Stimulated activated CD4-positive, alpha-beta T cell treated with anti-CD3 and anti-CD28 coated beads, TNF-alpha, amount 100 ng/mL, for 48 hours (primary cell): ENCODE measurements around the gene ANO3.
"Not testable (repeated sequence)": the region's sequence is repeated elsewhere in the genome, so short reads cannot be mapped to it uniquely, and the experiment has no call there.

Source experiments
- DNase-seq, 3 donors: peaks; one replicate each; pipeline ENCODE4 v3.0.0-alpha.2; 2020; ENCODE audit warnings: low read depth in 3 of 3

Gene ANO3

DNA sequence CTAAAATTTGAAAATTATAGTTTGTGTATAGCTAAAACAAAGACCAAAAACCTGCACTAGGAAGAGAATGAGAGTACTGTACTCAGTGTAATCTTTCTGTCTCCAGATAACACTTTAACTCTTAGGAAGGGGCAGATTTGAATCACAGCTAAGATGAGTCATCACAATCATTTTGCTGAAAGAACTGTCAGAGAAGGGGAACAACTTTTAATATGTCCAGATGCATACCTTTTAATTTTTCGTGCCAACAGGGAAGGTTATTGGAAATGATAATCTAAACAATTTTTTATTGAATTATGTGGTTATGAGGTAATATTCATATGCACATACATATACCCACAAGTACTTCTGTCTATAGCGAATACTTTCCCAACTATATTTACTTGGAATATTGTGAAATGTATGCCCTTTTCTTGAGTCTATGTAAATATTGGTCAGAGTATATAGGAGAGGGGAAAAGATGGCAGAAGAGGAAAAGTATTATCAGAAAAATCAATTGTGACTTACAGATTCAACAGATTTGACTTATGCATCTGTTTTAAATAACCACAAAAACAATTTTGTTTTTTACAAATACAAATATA is 291.2 kb downstream of the ANO3 start:
- DNase-seq, result no peak

DNA sequence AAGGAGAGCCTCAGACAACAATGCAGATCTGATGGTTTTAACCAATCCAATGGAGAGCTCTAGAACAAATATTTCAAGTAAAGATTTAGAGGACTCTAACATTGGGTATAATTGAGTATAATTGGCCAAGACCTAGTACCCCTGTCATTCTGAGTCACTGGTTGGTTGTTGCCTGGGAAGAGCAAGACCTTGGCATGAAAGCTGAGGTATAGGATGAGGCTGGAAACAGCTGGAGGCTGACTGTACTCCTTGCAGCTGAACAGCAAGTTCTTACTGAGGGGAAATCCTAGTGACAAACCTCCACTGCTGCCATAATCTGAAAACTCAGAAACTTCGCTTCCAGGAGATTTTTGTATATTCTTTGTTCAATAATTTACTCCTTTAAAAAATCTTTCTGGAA is 294.4 kb downstream of the ANO3 start:
- no peak for DNase-seq

DNA sequence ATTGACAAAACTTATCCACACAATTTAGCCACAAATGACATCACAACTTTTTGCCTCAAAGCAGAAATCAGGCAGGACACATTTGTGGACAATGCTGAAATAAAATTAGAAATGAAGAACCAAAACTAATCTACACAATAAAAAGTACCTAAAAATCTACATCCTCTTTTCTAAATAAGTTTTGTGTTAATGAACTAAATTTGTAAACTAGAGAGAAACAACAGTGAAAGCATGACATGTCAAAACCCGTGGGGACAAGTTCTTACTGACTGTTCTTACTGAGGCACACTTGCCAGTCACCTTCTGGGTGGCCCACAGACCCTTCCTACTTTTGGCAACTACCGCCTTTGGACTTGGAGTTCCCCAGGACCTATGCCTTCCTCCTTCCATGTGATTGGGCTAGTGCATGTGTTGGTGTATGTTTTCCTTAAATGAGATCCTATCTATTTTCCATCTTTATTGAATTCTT is 300.8 kb downstream of the ANO3 start:
- no peak for DNase-seq

DNA sequence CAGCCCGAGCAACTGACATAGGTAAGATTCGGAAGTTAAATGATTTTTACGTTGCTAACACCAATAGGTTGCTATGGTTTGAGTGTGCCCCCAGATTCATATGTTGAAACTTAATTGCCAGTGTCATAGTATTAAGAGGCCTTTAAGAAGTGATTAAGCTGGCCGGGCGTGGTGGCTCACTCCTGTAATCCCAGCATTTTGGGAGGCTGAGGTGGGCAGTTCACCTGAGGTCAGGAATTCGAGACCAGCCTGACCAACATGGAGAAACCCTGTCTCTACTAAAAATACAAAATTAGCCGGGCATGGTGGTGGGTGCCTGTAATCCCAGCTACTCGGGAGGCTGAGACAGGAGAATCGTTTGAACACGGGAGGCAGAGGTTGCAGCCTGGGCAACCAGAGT is 311.4 kb downstream of the ANO3 start:
- DNase-seq, result not testable (repeated sequence)

DNA sequence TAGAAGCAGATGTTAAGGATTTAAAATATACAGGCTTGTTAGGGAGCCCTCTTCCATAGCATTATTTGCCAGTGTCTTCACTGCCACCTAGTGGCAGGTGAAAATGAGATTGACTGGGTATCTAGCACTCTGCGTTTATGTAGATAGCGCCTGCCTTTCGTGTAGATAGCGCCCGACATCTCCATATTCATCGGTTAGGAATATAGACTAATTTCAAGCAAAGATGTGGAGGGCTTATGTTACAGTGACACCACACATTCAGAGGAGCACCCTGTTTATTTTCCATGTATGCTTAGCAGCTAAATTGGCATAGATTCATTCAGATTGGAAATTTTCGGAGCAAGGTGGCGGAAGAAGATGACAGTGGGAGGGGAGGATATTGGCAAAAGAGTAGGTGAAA is 318.0 kb downstream of the ANO3 start:
- DNase-seq, result peak in 2 of 3 donors; percentile 1 to 2

DNA sequence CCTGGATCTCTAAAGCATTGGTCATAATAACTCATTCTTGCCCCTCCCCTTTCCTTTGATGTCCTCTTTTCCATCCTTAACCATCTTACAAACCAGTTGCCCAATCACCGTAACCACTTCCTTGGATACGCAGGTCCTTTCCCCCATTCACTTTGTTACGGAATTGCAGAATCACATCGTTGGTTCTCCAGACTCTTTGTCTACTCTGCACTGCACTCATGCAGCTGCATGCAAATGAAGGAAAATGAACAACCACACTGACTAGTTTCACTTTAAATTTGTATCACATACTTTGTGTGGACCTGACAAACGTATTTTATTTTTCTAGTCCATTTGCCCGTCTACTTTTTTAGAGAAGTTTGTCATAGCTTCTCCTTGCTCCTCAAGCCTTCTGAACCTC is 320.0 kb downstream of the ANO3 start:
- DNase-seq, result no peak

DNA sequence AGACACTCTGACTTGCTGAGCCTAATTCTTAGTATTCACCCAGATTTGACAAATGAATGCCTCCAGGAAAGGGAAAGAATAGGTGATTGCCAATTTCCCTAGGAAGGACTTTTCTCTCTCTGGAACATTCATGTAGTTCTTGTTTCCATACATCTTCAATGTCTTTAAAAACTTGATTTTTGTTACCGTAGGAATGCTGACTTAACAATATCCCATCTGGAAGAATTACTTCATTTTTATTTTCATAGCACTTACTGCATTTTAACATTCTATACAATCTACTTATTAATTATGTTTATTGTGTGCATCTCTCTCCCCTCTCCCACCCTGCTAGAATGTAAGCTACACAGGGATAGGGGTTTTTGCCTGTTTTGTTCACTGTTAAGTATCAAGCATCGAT is 323.4 kb downstream of the ANO3 start:
- DNase-seq, result no peak

DNA sequence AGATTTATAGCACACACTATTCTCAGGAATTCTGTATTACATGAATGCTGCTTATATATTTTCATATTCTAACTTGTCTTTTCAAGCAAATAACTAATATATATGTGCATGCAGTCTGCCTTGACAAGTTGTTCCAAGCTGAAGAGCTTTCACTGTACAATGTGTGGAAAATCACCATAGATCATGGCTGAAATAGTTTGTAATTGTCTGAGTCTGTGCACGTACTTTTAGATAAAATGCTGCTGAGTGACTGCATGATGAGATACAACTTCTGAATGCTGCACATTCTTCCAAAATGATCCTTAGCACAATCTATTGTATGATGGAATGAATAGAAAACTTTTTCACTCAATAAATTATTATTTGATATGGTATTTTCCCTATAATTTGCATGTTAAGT is 331.0 kb downstream of the ANO3 start:
- DNase-seq, result no peak

DNA sequence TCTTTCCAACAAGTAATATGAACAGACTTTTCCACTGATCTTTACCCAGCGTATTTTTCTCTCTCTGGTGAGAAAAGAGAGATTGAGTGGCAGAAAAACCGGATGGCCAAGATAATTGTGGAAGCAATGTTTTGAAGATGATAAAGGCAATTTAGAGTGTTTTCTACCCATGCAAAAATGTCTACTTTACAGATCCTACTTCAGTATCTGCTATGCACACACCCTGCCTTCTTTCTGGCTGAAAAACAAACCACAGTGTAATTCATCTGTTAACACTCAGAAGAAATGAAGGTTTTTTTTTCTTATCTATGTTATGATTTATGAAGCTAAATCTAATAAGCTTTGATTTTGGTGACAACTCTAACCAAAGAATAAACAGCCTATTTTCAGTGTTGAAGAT is 333.1 kb downstream of the ANO3 start:
- no peak for DNase-seq

DNA sequence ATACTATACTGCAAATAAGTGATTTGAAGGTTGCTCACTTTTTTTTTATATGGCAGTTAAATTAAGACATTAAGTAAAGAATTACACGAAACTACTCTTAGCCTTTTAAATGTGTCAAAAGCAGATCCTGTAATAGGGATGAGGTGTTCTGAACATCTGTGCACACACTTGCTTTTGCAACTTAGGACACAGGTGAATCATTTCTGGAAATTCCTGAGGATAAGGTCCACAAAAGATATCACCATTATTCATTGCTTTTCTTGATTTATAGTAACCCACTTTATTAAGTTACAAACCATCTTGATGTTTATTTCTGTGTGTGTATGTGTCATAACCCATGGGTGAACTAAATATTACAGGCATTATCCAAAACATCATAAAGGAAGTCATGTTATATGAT is 334.0 kb downstream of the ANO3 start:
- DNase-seq, result no peak

DNA sequence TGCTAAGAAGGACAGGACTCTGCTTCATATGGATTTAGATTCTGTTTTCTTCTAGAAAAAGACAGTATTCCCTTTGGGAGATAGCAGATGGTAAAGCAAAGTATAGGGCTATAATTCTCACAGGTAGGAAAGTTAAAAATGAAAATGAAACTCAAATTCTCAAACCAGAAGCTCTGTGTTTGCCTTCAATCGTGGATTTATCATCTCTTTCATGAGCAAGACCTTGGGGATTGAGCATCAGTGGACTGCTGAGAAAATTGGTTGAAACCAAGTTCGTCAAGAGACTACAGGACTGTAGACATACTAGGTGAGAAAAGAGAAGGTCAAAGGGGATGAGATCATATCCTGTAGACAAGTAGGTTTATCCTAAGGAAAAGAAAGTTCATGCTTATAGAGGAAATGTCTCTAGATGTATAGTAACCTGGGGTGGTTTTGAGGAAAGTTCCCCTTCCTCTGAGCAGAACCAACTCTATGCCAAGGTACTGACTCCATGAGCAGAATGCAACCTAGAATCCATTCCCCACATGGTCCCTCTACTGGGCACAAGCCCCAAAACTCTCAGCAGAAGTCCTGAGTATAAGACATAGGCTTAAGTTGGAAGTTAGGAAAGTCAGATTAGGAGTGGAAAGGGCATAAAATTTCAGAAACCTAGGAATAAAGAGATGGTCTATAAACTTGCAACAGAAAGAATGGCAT is 343.5 kb downstream of the ANO3 start:
- no peak for DNase-seq

DNA sequence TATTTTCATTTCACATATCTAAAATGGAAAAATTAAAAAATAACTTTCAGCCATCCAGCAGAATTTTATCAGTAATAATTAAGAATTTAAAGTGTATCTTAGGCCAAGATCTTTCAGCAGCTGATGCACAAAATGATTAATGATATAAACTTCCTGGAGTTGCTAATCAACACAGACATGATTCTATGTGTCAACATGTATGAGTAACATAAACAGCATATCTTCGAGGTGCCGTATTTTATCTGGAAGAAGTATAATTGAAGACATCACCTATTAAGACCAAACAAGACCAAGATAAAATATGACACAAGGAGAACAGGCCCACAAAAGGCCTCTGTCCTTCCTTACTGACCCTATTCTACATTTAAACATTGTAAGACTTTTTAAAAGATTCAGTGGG is 344.7 kb downstream of the ANO3 start:
- DNase-seq, result no peak

DNA sequence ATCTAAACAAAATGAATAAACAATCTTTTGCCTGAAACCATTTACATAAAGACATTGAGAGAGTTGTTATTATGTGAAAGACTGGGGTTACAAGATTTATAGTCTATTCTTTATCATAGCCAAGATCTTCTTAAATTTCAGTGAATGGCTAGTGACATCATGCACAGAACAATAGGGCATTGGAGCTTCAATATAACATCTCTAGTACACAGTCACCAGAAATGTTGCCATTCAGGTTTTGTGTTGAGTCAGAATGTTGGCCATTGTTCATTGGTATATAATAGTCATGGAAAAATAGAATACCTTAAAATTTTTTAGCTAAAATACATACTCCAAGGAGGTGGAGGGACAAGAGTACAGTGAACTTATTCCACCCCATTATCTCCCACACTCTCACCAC is 345.6 kb downstream of the ANO3 start:
- DNase-seq, result no peak

DNA sequence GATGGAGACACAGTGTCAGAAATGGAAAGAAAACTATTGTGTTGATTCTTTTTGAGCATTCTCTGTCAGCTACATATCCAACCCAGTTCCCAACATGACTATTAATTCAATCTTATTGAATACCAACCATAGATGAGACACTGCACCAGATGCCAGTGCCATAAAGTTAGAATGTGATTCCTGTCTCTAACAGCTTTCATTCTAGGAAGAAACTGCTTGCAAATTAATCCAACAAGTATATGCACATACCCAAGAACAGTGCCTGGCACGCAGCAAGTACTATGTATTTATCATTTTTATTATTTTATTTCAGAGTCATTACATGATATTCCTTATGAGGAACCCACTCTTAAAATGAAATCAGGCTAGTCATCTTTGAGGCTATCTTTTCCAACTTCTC is 355.4 kb downstream of the ANO3 start:
- no peak for DNase-seq

DNA sequence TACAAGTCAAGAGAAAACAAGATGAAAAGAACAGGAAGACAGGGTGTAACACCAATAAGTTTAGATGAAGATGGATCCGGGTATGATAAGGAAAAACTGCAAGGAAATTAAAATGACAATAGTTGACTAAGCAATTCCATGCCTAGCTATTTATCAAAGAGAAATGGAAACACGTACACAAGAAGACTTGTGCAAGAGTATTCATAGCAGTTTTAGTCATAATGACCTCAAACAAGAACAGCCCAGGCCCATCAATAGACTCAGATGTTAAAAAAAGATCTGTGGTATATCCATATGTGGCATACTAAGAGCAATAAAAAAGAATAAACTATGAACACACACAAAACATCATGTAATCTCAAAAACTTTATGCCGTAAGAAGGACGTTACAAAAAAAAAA is 356.8 kb downstream of the ANO3 start:
- no peak for DNase-seq

DNA sequence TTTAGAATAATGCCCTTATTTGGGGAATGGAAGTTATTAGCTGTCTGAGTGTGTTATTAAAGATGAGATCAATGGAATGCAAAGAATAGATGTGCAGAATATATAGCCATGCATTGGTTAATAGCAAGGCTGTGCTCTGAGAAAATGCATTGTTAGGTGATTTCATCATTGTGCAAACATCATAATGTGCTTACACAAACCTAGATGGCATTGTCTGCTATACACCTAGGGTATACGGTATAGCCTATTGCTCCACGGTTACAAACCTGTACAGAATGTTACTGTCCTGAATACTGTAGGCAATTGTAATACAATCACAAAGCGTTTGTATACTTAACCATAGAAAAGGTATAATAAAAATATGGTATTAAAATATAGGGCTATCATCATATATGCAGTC is 364.4 kb downstream of the ANO3 start:
- no peak for DNase-seq

DNA sequence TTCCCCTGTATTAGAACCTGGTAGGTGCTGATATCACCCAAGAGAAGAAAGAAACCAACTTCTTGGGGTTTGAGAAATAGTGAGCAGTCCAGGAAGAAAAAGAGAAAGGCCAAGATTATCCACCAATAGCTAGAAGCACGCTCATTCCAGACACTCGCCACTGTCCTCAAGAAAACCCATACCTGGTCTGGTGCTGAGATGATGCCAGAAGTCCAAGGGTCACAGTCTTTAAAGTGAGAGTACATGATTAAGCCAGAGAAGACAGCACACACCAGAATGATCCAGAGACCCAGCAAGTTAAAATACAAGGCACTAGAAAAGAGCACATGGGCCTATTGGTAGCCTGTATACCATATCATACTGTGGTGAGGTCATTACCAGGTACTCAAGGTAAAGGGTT is 366.3 kb downstream of the ANO3 start:
- no peak for DNase-seq

DNA sequence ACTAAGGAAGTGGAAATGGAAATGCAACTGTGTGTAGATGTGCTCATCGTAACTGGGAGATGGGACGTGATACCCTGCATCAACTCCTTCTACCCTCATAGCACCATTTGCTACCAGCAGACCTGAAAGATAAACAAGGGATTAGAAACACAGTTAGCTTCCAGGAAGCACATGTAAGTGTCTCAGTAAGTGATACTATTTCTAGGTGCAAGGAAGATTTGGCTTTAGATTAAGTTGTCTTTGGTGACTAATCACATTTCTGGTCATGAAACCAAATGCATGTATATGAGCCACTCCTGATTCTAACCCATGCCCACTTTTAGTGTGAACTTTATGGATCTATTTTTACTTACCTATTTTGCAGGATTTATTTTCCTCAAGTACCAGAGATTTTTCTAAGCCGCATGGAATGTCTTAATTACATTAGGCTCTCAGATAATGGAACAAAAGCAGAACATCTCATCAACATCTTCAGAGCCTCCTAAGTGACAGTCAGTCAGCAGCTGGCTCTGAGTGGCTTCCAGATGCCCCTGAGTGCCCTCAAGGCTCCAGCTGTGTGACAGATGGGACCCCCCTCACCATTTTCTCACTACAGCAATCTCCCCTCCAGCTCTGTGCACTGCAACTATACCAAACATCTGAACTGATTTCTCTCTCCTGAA is 368.8 kb downstream of the ANO3 start:
- DNase-seq, result no peak

DNA sequence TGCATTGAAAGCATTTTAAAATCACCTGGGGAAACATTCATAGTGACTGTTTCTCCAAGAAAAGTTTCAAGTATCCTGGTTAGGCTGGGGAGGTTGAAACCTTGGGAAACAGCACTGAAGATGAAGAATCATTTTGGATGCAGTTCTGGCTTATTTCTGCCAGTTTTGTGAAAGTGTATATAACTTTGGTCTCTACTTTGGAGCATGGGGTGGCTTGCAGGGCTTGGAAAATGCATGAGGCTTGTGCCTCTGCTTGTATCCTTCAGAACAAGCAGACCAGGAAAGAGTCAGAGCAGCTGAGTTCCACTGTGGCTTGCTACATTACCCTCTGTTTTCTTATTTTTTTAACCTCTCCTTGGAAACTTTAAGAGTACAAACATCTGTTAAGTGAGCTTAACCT is 370.5 kb downstream of the ANO3 start:
- no peak for DNase-seq

DNA sequence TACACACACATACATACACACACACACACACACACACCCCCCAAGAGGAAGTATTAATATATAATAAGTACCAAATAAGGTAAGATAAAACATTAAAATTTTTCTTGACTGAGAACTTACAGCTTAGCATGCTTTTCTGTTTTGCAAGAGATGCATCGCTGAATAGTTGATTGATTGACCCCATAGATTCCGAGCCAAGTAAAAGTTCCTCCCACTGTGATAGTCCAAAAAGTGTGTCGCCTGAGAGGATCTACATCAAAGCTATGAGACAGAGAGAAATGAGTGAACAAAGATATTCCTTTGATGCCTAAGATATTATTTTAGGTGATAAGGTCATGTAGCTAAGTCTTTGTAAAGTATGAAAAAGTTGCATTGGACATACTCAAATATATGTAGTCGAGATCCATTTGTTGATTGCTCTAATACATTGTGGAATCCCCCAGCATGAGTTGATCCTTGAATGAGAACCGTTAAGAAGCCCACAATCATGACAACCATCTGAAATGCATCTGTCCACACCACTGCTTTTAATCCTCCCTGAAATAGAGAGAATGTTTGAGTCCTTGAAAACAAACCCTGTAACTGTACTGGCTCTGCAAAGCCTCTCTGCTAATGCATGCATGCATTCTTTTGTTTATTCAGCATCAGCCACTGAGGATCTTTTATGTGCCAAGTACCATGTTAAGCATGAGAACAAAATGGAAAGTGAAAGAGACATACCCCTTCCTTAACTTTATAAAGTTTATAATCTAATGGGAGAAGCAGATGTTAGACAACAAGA is 371.7 kb downstream of the ANO3 start:
- no peak for DNase-seq

DNA sequence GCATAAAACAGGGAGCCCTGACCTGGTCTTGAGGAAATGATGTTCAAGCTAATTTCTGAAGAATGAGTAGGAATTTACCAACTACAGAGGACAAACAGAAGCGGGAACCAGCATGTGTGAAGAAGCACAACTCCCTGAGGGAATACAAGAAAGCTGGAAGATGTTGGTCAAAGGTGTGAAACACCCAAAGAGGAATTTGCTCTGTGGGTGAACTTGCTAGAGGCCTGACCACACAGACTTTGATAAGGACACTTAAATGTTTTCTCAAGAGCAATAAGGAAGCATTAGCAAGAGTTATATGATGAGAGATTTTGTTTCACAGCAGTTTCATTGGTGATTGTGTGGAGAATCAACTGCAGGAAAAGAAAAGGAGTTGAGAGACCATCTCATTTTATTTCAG is 372.3 kb downstream of the ANO3 start:
- no peak for DNase-seq

DNA sequence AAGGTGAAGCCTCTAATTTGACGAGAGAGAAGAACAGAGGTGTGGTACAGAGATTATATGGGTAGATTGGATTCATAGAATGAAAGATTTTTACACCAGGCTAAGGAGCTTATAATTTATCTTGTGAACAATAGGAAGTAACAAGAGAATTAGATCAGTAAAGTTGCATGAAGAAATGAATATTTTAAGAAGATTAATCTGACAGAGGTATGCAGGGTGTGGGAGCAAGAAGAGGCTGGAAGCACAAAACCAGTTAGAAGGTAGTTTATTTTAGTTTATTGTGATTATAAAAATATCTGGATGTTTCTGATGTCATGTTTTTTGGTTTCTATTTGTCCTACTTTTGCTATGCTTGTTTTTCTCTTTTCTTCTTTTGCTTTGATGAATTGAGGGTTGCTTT is 374.3 kb downstream of the ANO3 start:
- no peak for DNase-seq
